DND-41 (cell line): ENCODE results near the gene SERTAD1.

ENCODE experiments used
- CTCF ChIP-seq: IDR thresholded peaks from 2 replicates; pipeline ENCODE4 v1.5.1; 2012; ENCODE audit warnings: borderline replicate concordance, low read length, moderate library complexity, mild to moderate bottlenecking; ENCODE audit not compliant: poor library complexity, severe bottlenecking; ENCODE audit errors: extremely low read depth
- EZH2 ChIP-seq: IDR thresholded peaks from 3 replicates; pipeline ENCODE4 v1.6.1; 2012; ENCODE audit warnings: borderline replicate concordance, low read depth, mild to moderate bottlenecking, moderate library complexity, low read length, inconsistent platforms; ENCODE audit not compliant: severe bottlenecking

- TF ChIP-seq CTCF (no peak), EZH2 (no peak)
Measured at GRCh38 chr19:40379446-40380198, 46.2 kb downstream of the SERTAD1 start.
